Activated T-cell treated with anti-CD3 and anti-CD28 coated beads for 24 hours (primary cell): ENCODE results near the gene MYO5B.
"Not testable (repeated sequence)": the region's sequence is repeated elsewhere in the genome, so short reads cannot be mapped to it uniquely, and the experiment has no call there.

Experiments
- DNase-seq: peaks from one replicate; pipeline ENCODE4 v3.0.0-alpha.2; 2020; ENCODE audit warnings: low read depth

MYO5B gene

DNA sequence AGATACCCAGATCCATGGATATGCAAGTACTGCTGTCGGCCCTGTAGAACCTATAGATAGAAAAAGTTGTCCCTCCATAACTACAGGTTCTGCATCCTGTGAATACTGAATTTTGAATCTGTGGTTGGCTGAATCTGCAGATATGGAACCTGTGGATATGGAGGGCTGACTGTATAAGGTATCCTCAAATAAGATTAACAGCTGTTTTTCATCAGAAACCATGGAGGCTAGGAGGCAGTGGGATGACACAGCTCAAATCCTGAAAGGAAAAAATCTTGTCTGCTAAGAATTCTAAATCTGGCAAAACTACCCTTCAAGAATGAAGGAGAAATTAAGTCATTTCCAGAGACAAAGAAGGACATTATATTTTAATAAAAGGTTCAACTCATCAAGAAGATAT lies 367.0 kb downstream of the MYO5B start:
- DNase-seq, result no peak

DNA sequence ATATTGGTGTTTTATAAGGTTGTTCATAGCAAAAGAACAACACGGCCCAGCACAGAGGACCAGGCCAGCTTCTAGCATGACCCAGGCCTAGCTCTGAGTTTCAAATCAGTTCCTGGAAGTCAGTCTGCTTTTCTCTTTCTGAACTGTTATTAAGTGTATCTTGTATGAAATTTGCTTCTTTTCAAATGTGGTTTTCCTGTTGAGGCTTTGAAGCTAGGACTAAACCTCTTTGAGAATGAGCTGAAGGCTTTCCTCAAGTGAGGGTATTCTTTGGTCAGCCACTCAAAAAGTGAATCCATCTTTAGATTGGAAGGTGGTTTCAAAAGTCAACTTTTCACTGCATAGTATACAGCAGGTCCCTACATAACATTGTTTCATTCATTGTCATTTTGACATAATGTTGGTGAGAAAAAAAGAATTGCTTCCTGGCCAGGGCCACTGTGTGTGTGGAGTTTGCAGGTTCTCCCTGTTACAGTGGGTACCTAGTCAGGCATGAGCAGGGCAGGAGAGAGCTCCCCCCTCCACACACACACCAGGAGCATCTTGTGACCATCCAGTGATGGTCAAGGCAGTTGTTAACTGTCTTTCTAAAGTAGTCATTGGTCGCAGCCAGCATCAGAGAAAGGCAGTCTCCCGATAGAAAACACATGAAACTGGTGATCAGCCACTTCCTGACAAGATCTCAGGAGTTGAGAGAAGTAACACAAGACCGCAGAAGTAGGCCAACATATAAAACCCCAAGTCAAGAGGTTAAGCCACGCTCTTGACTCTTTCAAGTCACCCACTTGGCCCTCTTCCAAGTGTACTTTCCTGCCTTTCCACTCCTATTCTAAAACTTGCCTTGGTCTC lies 374.9 kb downstream of the MYO5B start:
- peak; percentile 28 for DNase-seq

GRCh38 chr18:49819071-49819662 lies 375.8 kb downstream of the MYO5B start:
- DNase-seq, result no peak

GRCh38 chr18:49817947-49818346 lies 377.0 kb downstream of the MYO5B start:
- no peak for DNase-seq

GRCh38 chr18:49815927-49816326 lies 379.0 kb downstream of the MYO5B start:
- DNase-seq, result no peak

GRCh38 chr18:49814147-49814499 lies 380.8 kb downstream of the MYO5B start:
- DNase-seq, result peak; percentile 43

GRCh38 chr18:49813319-49814146 lies 381.4 kb downstream of the MYO5B start, which contains the start of gene ACAA2:
Gene ACAA2 (minus strand): TSS chr18:49813533. CDS start chr18:49813484, 49 bp downstream.
- DNase-seq, result peak; percentile 80

DNA sequence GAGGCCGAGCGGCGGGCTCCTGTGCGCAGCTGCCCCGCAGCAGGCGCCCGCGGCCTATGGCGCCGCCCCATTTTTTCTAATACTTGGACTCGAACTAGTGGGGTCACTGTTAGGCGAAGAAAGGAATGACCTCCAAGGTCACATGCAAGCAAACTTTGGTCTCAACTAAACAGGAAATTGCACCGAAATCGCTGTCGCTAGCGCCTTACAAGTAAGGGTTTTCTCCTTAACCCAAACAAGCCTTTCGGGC lies 382.0 kb downstream of the MYO5B start:
- no peak for DNase-seq

GRCh38 chr18:49812286-49813068 lies 382.5 kb downstream of the MYO5B start:
- no peak for DNase-seq

GRCh38 chr18:49811151-49811938 lies 383.6 kb downstream of the MYO5B start:
- no peak for DNase-seq

GRCh38 chr18:49808553-49809191 lies 386.3 kb downstream of the MYO5B start:
- not testable (repeated sequence) for DNase-seq

DNA sequence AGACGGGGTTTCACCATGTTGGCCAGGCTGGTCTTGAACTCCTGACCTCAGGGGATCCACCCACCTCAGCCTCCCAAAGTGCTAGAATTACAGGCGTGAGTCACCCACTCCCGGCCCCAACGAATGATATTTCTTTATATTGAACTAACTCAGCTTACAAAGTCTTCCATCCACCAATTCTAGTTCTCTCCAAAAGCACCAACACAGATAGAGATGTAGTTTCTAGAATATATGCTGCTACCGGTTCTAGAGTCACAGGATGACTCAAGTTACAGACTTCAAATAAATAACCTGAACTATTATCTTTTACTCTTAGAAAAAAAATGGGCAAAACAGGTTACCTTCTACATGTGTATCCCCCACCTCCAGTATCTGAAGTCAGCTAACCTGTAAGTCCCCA lies 390.9 kb downstream of the MYO5B start:
- DNase-seq, result no peak

- no peak for DNase-seq
These were observed 392.3 kb downstream of the MYO5B start for GRCh38 chr18:49802623-49803022.

- not testable (repeated sequence) for DNase-seq
These were observed 394.5 kb downstream of the MYO5B start for GRCh38 chr18:49800491-49800890.

DNA sequence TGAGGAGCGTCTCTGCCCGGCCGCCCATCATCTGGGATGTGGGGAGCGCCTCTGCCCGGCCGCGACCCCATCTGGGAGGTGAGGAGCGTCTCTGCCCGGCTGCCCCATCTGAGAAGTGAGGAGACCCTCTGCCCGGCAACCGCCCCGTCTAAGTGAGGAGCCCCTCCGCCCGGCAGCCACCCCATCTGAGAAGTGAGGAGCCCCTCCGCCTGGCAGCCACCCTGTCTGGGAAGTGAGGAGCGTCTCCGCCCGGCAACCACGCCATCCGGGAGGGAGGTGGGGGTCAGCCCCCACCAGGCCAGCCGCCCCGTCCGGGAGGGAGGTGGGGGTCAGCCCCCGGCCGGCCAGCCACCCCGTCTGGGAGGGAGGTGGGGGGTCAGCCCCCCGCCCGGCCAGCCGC lies 395.1 kb downstream of the MYO5B start:
- DNase-seq, result not testable (repeated sequence)

DNA sequence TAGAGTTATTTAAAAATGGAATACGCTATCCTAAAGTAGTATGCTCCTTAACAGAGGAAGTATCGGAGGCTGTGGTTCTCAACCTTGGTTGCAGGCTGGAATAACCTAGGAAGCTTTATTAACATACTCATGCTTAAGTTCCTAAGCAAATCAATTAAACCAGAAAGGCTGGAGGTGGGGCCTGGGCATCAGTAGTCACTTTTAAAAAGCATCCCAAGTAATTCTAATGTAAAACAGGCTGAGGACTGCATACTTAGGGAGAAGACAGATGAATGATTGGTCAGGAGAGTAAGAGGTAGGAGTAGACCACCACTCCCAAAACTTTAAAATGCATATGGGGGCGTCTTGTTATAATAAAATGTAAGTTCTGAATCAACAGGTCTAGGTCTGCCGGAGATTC lies 396.9 kb downstream of the MYO5B start:
- no peak for DNase-seq

GRCh38 chr18:49795612-49796552 lies 399.1 kb downstream of the MYO5B start:
- DNase-seq, result no peak

GRCh38 chr18:49794743-49795142 lies 400.2 kb downstream of the MYO5B start:
- no peak for DNase-seq

DNA sequence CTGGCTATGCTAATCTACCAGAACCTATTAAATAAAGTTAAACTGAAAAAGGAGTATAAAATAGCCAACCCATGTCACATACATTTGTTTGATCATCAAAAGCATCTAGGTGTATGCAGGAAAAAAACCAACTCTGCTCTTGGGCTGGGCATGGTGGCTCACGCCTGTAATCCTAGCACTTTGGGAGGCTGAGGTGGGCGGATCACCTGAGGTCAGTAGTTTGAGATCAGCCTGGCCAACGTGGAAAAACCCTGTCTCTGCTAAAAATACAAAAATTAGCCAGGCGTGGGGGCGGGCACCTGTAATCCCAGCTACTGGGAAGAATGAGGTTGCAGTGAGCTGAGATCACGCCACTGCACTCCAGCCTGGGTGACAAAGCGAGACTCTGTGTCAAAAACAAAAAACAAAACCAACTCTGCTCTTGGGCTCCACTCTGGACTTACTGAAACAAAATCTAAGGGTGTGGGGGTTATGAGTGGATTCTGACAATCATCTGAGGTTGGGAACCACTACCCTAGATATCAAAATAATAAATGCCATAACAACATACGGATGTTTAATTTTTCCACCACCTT lies 405.3 kb downstream of the MYO5B start:
- not testable (repeated sequence) for DNase-seq
